ENCODE measurements around the gene ZNF835.
"Not testable (repeated sequence)": the region's sequence is repeated elsewhere in the genome, so short reads cannot be mapped to it uniquely, and the experiment has no call there.

The ZNF835 gene

GRCh38 chr19:56671613-56671994, at the start of gene ZNF835:
TSS of gene ZNF835 (minus strand) at chr19:56671757. CDS start at chr19:56665198, 6,559 bp downstream.
- no peak for DNase-seq

GRCh38 chr19:56720281-56720680, 48.7 kb upstream of the ZNF835 start:
- no peak for DNase-seq

- DNase-seq, result no peak
Measured at GRCh38 chr19:56718231-56718630, 46.7 kb upstream of the ZNF835 start.

- no peak for DNase-seq
Measured at GRCh38 chr19:56712611-56713276, 41.2 kb upstream of the ZNF835 start.

GRCh38 chr19:56710437-56710836, 38.9 kb upstream of the ZNF835 start:
- no peak for DNase-seq

- no peak for DNase-seq
Measured at GRCh38 chr19:56707821-56708220, 36.3 kb upstream of the ZNF835 start.

GRCh38 chr19:56705939-56706338, 34.4 kb upstream of the ZNF835 start:
- no peak for DNase-seq

- DNase-seq, result no peak
Measured at GRCh38 chr19:56701895-56702294, 30.3 kb upstream of the ZNF835 start.

- DNase-seq, result no peak
Measured at GRCh38 chr19:56699552-56699951, 28.0 kb upstream of the ZNF835 start.

GRCh38 chr19:56692206-56692895, 20.8 kb upstream of the ZNF835 start:
- DNase-seq, result no peak

GRCh38 chr19:56690670-56691069, 19.1 kb upstream of the ZNF835 start:
- no peak for DNase-seq

GRCh38 chr19:56689198-56689597, 17.6 kb upstream of the ZNF835 start:
- DNase-seq, result no peak

- DNase-seq, result no peak
Measured at GRCh38 chr19:56687031-56687430, 15.5 kb upstream of the ZNF835 start.

- DNase-seq, result no peak
Measured at GRCh38 chr19:56683116-56683515, 11.6 kb upstream of the ZNF835 start.

GRCh38 chr19:56681702-56682101, 10.1 kb upstream of the ZNF835 start:
- DNase-seq, result no peak

GRCh38 chr19:56678205-56678604, 6.6 kb upstream of the ZNF835 start:
- DNase-seq, result no peak

GRCh38 chr19:56672610-56673009, 1.1 kb upstream of the ZNF835 start:
- DNase-seq, result not testable (repeated sequence)

GRCh38 chr19:56670961-56671612, 470 bp downstream of the ZNF835 start:
- DNase-seq, result no peak

GRCh38 chr19:56670401-56670960, 1.1 kb downstream of the ZNF835 start:
- no peak for DNase-seq

GRCh38 chr19:56668676-56669075, 2.9 kb downstream of the ZNF835 start:
- no peak for DNase-seq

- DNase-seq, result no peak
Measured at GRCh38 chr19:56667311-56667870, 4.2 kb downstream of the ZNF835 start.

- no peak for DNase-seq
Measured at GRCh38 chr19:56664511-56664910, 7.0 kb downstream of the ZNF835 start.

- DNase-seq, result no peak
Measured at GRCh38 chr19:56663931-56664500, 7.5 kb downstream of the ZNF835 start.
